Activated naive CD8-positive, alpha-beta T cell treated with anti-CD3 and anti-CD28 coated beads for 36 hours (primary cell): Measurements from ENCODE around the gene STARD13. TPM values are rescaled to one million over a fixed set of nuclear protein-coding genes. Genes with fewer than 3 reads are reported as not detected.

Experiments
- DNase-seq: peaks from one replicate; pipeline ENCODE4 v3.0.0; 2021
- H3K27ac Mint-ChIP-seq: one replicate; pipeline ENCODE4 v1.8.0; 2022; ENCODE audit warnings: mild to moderate bottlenecking, moderate library complexity, mixed read lengths
- H3K27me3 Mint-ChIP-seq: one replicate; pipeline ENCODE4 v1.8.0; 2022; ENCODE audit warnings: mild to moderate bottlenecking, mixed read lengths
- H3K36me3 Mint-ChIP-seq: one replicate; pipeline ENCODE4 v1.8.0; 2021; ENCODE audit warnings: mild to moderate bottlenecking, mixed read lengths
- H3K4me1 Mint-ChIP-seq: one replicate; pipeline ENCODE4 v1.8.0; 2021; ENCODE audit warnings: mixed read lengths
- H3K4me3 Mint-ChIP-seq: one replicate; pipeline ENCODE4 v1.8.0; 2022; ENCODE audit warnings: mild to moderate bottlenecking, moderate library complexity, mixed read lengths
- H3K9me3 Mint-ChIP-seq: one replicate; pipeline ENCODE4 v1.8.0; 2022; ENCODE audit warnings: mixed read lengths
- total RNA-seq, 2 experiments: library from RNA; stranded (reverse); gene quantifications; one replicate each; pipeline ENCODE4 v1.2.3, GENCODE V29; 2021

STARD13 gene
- total RNA-seq, 2 experiments from 2014 or later: 0.23 TPM; not detected in 1

GRCh38 chr13:33078263-33078662 lies 207.3 kb downstream of the STARD13 start:
- Mint-ChIP-seq H3K36me3 (no peaks in the 10 kb centered on the region), H3K4me1 (peaks cover 3% of the 10 kb centered on the region), H3K27ac (no peak overlapping the region), H3K4me3 (no peak overlapping the region), H3K9me3 (no peaks in the 10 kb centered on the region), H3K27me3 (peaks cover 33% of the 10 kb centered on the region)
- no peak for DNase-seq

- no peak for DNase-seq
- Mint-ChIP-seq H3K4me1 (peaks cover 2% of the 10 kb centered on the region), H3K9me3 (no peaks in the 10 kb centered on the region), H3K4me3 (no peak overlapping the region), H3K27ac (no peak overlapping the region), H3K36me3 (no peaks in the 10 kb centered on the region), H3K27me3 (peaks cover 23% of the 10 kb centered on the region)
Observed at GRCh38 chr13:33076001-33076992, 209.3 kb downstream of the STARD13 start.

GRCh38 chr13:33073338-33073737 lies 212.2 kb downstream of the STARD13 start:
- no peaks in the 10 kb centered on the region for H3K36me3 Mint-ChIP-seq
- H3K27ac Mint-ChIP-seq: no peak overlapping the region
- H3K4me1 Mint-ChIP-seq: peaks cover 2% of the 10 kb centered on the region

GRCh38 chr13:33072759-33073158 lies 212.8 kb downstream of the STARD13 start:
- Mint-ChIP-seq H3K4me1 (peaks cover 2% of the 10 kb centered on the region), H3K27me3 (no peaks in the 10 kb centered on the region), H3K4me3 (no peak overlapping the region), H3K36me3 (no peaks in the 10 kb centered on the region), H3K9me3 (no peaks in the 10 kb centered on the region), H3K27ac (no peak overlapping the region)
- DNase-seq: no peak

More at GRCh38 chr13:33073338-33073737, 212.2 kb downstream of the STARD13 start:
- Mint-ChIP-seq H3K4me3 (no peak overlapping the region), H3K9me3 (no peaks in the 10 kb centered on the region), H3K27me3 (peaks cover 2% of the 10 kb centered on the region)
- no peak for DNase-seq

GRCh38 chr13:33072282-33072681 lies 213.3 kb downstream of the STARD13 start:
- Mint-ChIP-seq H3K4me3 (no peak overlapping the region), H3K9me3 (no peaks in the 10 kb centered on the region), H3K27me3 (no peaks in the 10 kb centered on the region), H3K36me3 (no peaks in the 10 kb centered on the region), H3K27ac (no peak overlapping the region), H3K4me1 (peaks cover 2% of the 10 kb centered on the region)
- DNase-seq: no peak

GRCh38 chr13:33070713-33071112 lies 214.8 kb downstream of the STARD13 start:
- Mint-ChIP-seq H3K4me1 (peaks cover 2% of the 10 kb centered on the region), H3K36me3 (no peaks in the 10 kb centered on the region), H3K27ac (no peak overlapping the region), H3K27me3 (no peaks in the 10 kb centered on the region), H3K9me3 (no peaks in the 10 kb centered on the region), H3K4me3 (no peak overlapping the region)
- DNase-seq: no peak

GRCh38 chr13:33069365-33069764 lies 216.2 kb downstream of the STARD13 start:
- Mint-ChIP-seq H3K27me3 (no peaks in the 10 kb centered on the region), H3K4me3 (no peak overlapping the region), H3K4me1 (peaks cover 4% of the 10 kb centered on the region), H3K36me3 (no peaks in the 10 kb centered on the region), H3K9me3 (no peaks in the 10 kb centered on the region), H3K27ac (no peak overlapping the region)
- DNase-seq: no peak

- no peak overlapping the region for H3K4me3 Mint-ChIP-seq
- peaks cover 5% of the 10 kb centered on the region for H3K27me3 Mint-ChIP-seq
- H3K9me3 Mint-ChIP-seq: no peaks in the 10 kb centered on the region
- no peaks in the 10 kb centered on the region for H3K36me3 Mint-ChIP-seq
- no peak overlapping the region for H3K27ac Mint-ChIP-seq
- peaks cover 4% of the 10 kb centered on the region for H3K4me1 Mint-ChIP-seq
- DNase-seq: no peak
Observed at GRCh38 chr13:33066329-33066728, 219.2 kb downstream of the STARD13 start.

GRCh38 chr13:33060815-33061214 lies 224.7 kb downstream of the STARD13 start:
- Mint-ChIP-seq H3K27ac (no peak overlapping the region), H3K9me3 (no peaks in the 10 kb centered on the region), H3K4me1 (peaks cover 2% of the 10 kb centered on the region), H3K36me3 (no peaks in the 10 kb centered on the region), H3K27me3 (peaks cover 5% of the 10 kb centered on the region), H3K4me3 (no peak overlapping the region)
- DNase-seq: no peak

- H3K4me3 Mint-ChIP-seq: no peak overlapping the region
- peaks cover 5% of the 10 kb centered on the region for H3K27me3 Mint-ChIP-seq
- H3K9me3 Mint-ChIP-seq: no peaks in the 10 kb centered on the region
- no peak overlapping the region for H3K27ac Mint-ChIP-seq
- no peak for DNase-seq
- no peaks in the 10 kb centered on the region for H3K4me1 Mint-ChIP-seq
- no peaks in the 10 kb centered on the region for H3K36me3 Mint-ChIP-seq
Observed at GRCh38 chr13:33058776-33059327, 226.7 kb downstream of the STARD13 start.

GRCh38 chr13:33057019-33057780 lies 228.4 kb downstream of the STARD13 start:
- peaks cover 5% of the 10 kb centered on the region for H3K27me3 Mint-ChIP-seq
- H3K4me1 Mint-ChIP-seq: no peaks in the 10 kb centered on the region

GRCh38 chr13:33053397-33054066 lies 232.0 kb downstream of the STARD13 start:
- Mint-ChIP-seq H3K9me3 (no peaks in the 10 kb centered on the region), H3K4me1 (no peaks in the 10 kb centered on the region), H3K36me3 (no peaks in the 10 kb centered on the region), H3K4me3 (no peak overlapping the region), H3K27me3 (peaks cover 17% of the 10 kb centered on the region), H3K27ac (no peak overlapping the region)
- DNase-seq: no peak

More at GRCh38 chr13:33057019-33057780, 228.4 kb downstream of the STARD13 start:
- no peaks in the 10 kb centered on the region for H3K36me3 Mint-ChIP-seq
- H3K9me3 Mint-ChIP-seq: no peaks in the 10 kb centered on the region
- H3K27ac Mint-ChIP-seq: no peak overlapping the region
- H3K4me3 Mint-ChIP-seq: no peak overlapping the region
- no peak for DNase-seq
